Hepatocyte (in vitro differentiated cells): ENCODE measurements around the gene GPR18.

Experiments
- EZH2 ChIP-seq: fragments of 200-600 bp; sonication (generic); IDR thresholded peaks from 2 replicates; pipeline ENCODE4 v1.6.1; 2016; ENCODE audit warnings: antibody characterized with exemption, mild to moderate bottlenecking, borderline replicate concordance
- TF ChIP-seq, protein P1 (sequence below): fragments of 200-600 bp; sonication (generic); IDR thresholded peaks from 2 replicates; pipeline ENCODE4 v1.5.1; 2016; ENCODE audit warnings: antibody characterized with exemption, mild to moderate bottlenecking; ENCODE audit not compliant: poor library complexity

DNA sequence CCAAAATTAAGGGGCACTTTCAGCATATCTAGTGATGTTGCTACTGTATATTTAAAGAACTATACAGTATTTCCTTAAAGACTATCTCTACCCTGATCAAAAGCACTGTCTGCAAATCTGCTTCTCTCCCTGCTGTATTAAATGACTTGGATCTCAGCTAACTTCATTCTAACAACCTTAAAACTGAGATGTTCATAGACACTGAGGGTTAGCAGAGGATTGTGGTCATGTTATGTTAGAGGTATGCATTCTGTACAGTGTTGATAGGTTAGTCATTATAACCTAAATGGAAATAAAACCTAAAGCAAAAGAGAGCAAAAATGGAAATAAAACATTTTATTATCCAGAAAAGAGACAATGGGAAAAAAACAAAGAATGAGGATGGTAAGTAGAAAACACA is 39.2 kb upstream of the GPR18 start:
- TF ChIP-seq EZH2 = no peak
- TF ChIP-seq, protein P1, sequence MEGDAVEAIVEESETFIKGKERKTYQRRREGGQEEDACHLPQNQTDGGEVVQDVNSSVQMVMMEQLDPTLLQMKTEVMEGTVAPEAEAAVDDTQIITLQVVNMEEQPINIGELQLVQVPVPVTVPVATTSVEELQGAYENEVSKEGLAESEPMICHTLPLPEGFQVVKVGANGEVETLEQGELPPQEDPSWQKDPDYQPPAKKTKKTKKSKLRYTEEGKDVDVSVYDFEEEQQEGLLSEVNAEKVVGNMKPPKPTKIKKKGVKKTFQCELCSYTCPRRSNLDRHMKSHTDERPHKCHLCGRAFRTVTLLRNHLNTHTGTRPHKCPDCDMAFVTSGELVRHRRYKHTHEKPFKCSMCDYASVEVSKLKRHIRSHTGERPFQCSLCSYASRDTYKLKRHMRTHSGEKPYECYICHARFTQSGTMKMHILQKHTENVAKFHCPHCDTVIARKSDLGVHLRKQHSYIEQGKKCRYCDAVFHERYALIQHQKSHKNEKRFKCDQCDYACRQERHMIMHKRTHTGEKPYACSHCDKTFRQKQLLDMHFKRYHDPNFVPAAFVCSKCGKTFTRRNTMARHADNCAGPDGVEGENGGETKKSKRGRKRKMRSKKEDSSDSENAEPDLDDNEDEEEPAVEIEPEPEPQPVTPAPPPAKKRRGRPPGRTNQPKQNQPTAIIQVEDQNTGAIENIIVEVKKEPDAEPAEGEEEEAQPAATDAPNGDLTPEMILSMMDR = no peak
